NCI-H1436 treated with DMSO at 0.1 percent for 48 hours (cell line): ENCODE measurements around the gene SERINC2.
"Not testable (repeated sequence)": the region's sequence is repeated elsewhere in the genome, so short reads cannot be mapped to it uniquely, and the experiment has no call there.

ENCODE experiments used
- DNase-seq: peaks from one replicate; lab custom pipeline; 2025; lab: John Stamatoyannopoulos, UW

Gene SERINC2

GRCh38 chr1:31414980-31415370, 2.0 kb downstream of the SERINC2 start:
- no peak for DNase-seq

- DNase-seq = no peak
These were observed 2.6 kb downstream of the SERINC2 start for GRCh38 chr1:31415658-31416057.

- no peak for DNase-seq
These were observed 3.2 kb downstream of the SERINC2 start for GRCh38 chr1:31416101-31416736.

GRCh38 chr1:31417148-31417547, 4.1 kb downstream of the SERINC2 start:
- DNase-seq = no peak

- no peak for DNase-seq
These were observed 5.8 kb downstream of the SERINC2 start for GRCh38 chr1:31418626-31419323.

GRCh38 chr1:31420716-31421115, 7.7 kb downstream of the SERINC2 start:
- DNase-seq = no peak

- DNase-seq = no peak
These were observed 8.5 kb downstream of the SERINC2 start for GRCh38 chr1:31421371-31422040.

- no peak for DNase-seq
These were observed 9.7 kb downstream of the SERINC2 start for GRCh38 chr1:31422505-31423319.

GRCh38 chr1:31423418-31423947, 10.5 kb downstream of the SERINC2 start:
- DNase-seq = no peak

- DNase-seq = no peak
These were observed 11.6 kb downstream of the SERINC2 start for GRCh38 chr1:31424568-31424967.

GRCh38 chr1:31425301-31426081, 12.5 kb downstream of the SERINC2 start:
- no peak for DNase-seq

GRCh38 chr1:31426249-31426922, 13.4 kb downstream of the SERINC2 start:
- no peak for DNase-seq

GRCh38 chr1:31427322-31427721, 14.3 kb downstream of the SERINC2 start:
- DNase-seq = no peak

- no peak for DNase-seq
These were observed 15.6 kb downstream of the SERINC2 start for GRCh38 chr1:31428436-31429221.

- DNase-seq = no peak
These were observed 16.6 kb downstream of the SERINC2 start for GRCh38 chr1:31429583-31429982.

- not testable (repeated sequence) for DNase-seq
These were observed 18.6 kb downstream of the SERINC2 start for GRCh38 chr1:31431351-31432257.

GRCh38 chr1:31432592-31433395, 19.8 kb downstream of the SERINC2 start:
- no peak for DNase-seq

GRCh38 chr1:31433396-31433930, 20.4 kb downstream of the SERINC2 start:
- no peak for DNase-seq
